Measurements from ENCODE around the gene SPATA9. TPM values are rescaled to one million over a fixed set of nuclear protein-coding genes. Genes with fewer than 3 reads are reported as not detected.

SPATA9 gene
- total and polyA plus RNA-seq, 2 of the 8 experiments (the other 6 are each of a cell fraction or from before 2014, with no cell fraction given), result not detected

- Histone ChIP-seq H3K14ac (ENCODE audit: insufficient read length) (no peak overlapping the region), H2BK20ac (ENCODE audit: low read length) (no peak overlapping the region), H3K4ac (replicated peaks; ENCODE audit: insufficient read length, low read depth, low read length) (no peak overlapping the region), H4K8ac (ENCODE audit: extremely low read depth, insufficient read depth, low read length) (no peak overlapping the region), H2AFZ (ENCODE audit: low read length) (no peak overlapping the region), H2BK5ac (ENCODE audit: low read depth, low read length) (no peak overlapping the region), H2BK12ac (ENCODE audit: low read depth, low read length) (no peak overlapping the region), H3K4me2 (ENCODE audit: insufficient read depth in 1 of 2, low read depth in 2 of 2, low read length in 2 of 2) (no peak overlapping the region), H3K23me2 (ENCODE audit: low read depth, low read length) (no peaks in the 10 kb centered on the region; the same call in 1 of the 2 replicates), H3K4me1 (replicated peaks in 1 of 4; ENCODE audit: control insufficient read depth in 3 of 4, insufficient read depth in 4 of 4, low read length in 3 of 4) (no peaks in the 10 kb centered on the region), H3K56ac (replicated peaks; ENCODE audit: insufficient read length, low read depth, low read length) (no peak overlapping the region), H2BK120ac (replicated peaks; ENCODE audit: low read depth, low read length) (no peak overlapping the region), H3K27ac (ENCODE audit: low read depth, low read length) (no peak overlapping the region), H3K79me2 (ENCODE audit: control insufficient read depth in 1 of 2, insufficient read depth in 2 of 2, low read length in 2 of 2) (no peaks in the 10 kb centered on the region), H2AK5ac (ENCODE audit: low read depth, low read length) (no peak overlapping the region), H3K9ac (replicated peaks in 1 of 4; ENCODE audit: extremely low read depth in 1 of 4, low read depth in 3 of 4, low read length in 3 of 4) (no peak overlapping the region), H3K23ac (ENCODE audit: insufficient read length) (no peak overlapping the region), H3K36me3 (ENCODE audit: control insufficient read depth in 2 of 4, insufficient read depth in 4 of 4, low read length in 3 of 4) (no peaks in the 10 kb centered on the region), H3K4me3 (ENCODE audit: extremely low read depth in 1 of 4, insufficient read depth in 2 of 4, low read depth in 3 of 4, low read length in 4 of 4) (no peak overlapping the region), H4K20me1 (replicated peaks in 1 of 2; ENCODE audit: control insufficient read depth in 1 of 2, insufficient read depth in 2 of 2, low read length in 2 of 2) (no peaks in the 10 kb centered on the region), H3K27me3 (replicated peaks in 1 of 4; ENCODE audit: control insufficient read depth in 3 of 4, extremely low read depth in 1 of 4, insufficient read depth in 3 of 4, low read length in 3 of 4) (no peaks in the 10 kb centered on the region), H4K91ac (replicated peaks; ENCODE audit: insufficient read length, low read length) (no peak overlapping the region), H3K79me1 (ENCODE audit: low read depth, low read length) (no peaks in the 10 kb centered on the region), H3K9me3 (ENCODE audit: insufficient read depth in 2 of 2, low read depth in 1 of 2, low read length in 1 of 2) (no peaks in the 10 kb centered on the region), H3K18ac (ENCODE audit: extremely low read depth, low read length) (no peak overlapping the region), H4K5ac (ENCODE audit: insufficient read length, low read depth, low read length) (no peak overlapping the region), H2BK15ac (ENCODE audit: low read length) (no peak overlapping the region)
- ChIA-PET CTCF (ENCODE audit: partially characterized antibody) (interaction anchor here (0.8 to 3.1 kb wide), 3 partner anchors 8 to 96 kb away, joined by 3 to 20 read pairs (median 3); no protein-coding TSS in a partner anchor), POLR2A (ENCODE audit: partially characterized antibody) (no interaction called here)
- no peak for DNase-seq (ENCODE audit: low read depth in 1 of 2, low spot score in 2 of 2)
- no peak for FAIRE-seq
- WGBS, 2 experiments (ENCODE audit: extremely low coverage in 1 of 2, insufficient coverage in 1 of 2, insufficient read length in 1 of 2, insufficient replicate concordance in 2 of 2, low coverage in 1 of 2, low lambda C conversion rate in 2 of 2, missing lambda C conversion rate in 1 of 2), result 90% methylated on average over 3 of the region's 3 CpGs; no CpG with 5 or more reads in 1 of the 2 experiments
- TF ChIP-seq CTBP2 (IDR thresholded peaks at IDR 0.05; ENCODE audit: borderline replicate concordance, insufficient read depth, insufficient read length, low read length) (no peak), SP4 (IDR thresholded peaks at IDR 0.05; ENCODE audit: low read length) (no peak), E2F6 (IDR thresholded peaks at IDR 0.05) (no peak), SP2 (IDR thresholded peaks at IDR 0.05; ENCODE audit: low read length) (no peak), BACH1 (IDR thresholded peaks at IDR 0.05; ENCODE audit: low read length) (no peak), SP1 (IDR thresholded peaks at IDR 0.05; ENCODE audit: low read depth, low read length) (no peak), ATF2 (IDR thresholded peaks at IDR 0.05; ENCODE audit: low read length) (no peak), SRF (IDR thresholded peaks at IDR 0.05; ENCODE audit: low read depth, low read length) (no peak), USF2 (IDR thresholded peaks at IDR 0.05; ENCODE audit: low read length) (no peak), EP300 (IDR thresholded peaks at IDR 0.05; ENCODE audit: borderline replicate concordance in 1 of 2, low read depth in 2 of 2, low read length in 2 of 2) (no peak), SIN3A (conservative IDR thresholded peaks at IDR 0.05 in 1 of 2, IDR thresholded peaks at IDR 0.05 in 1 of 2; ENCODE audit: low read depth in 1 of 2, low read length in 2 of 2) (no peak)
Measured at GRCh38 chr5:95673081-95673480, 9.7 kb downstream of the SPATA9 start.
